Lower lobe of right lung (tissue), 2 donors: ENCODE results near the gene SH3PXD2B. TPM values are rescaled to one million over a fixed set of nuclear protein-coding genes. Genes with fewer than 3 reads are reported as not detected.

Experiments used
- ATAC-seq, 2 donors: fragments of 200-7000 bp; cut with Tn5 transposase; one replicate each; pipeline ENCODE4 v1.9.1; 2020 to 2022; ENCODE audit warnings: mild to moderate bottlenecking in 2 of 2, moderate library complexity in 2 of 2
- DNase-seq: peaks from one replicate; pipeline ENCODE4 v3.0.0-alpha.2; 2020
- H3K27ac ChIP-seq: fragments of 200-600 bp; one replicate; pipeline ENCODE4 v1.8.0; 2022
- H3K27me3 ChIP-seq: fragments of 200-600 bp; one replicate; pipeline ENCODE4 v1.8.0; 2022; ENCODE audit warnings: low read depth
- H3K36me3 ChIP-seq: fragments of 200-600 bp; one replicate; pipeline ENCODE4 v1.8.0; 2022; ENCODE audit warnings: mild to moderate bottlenecking
- H3K4me1 ChIP-seq: fragments of 200-600 bp; one replicate; pipeline ENCODE4 v1.8.0; 2022
- H3K4me3 ChIP-seq: fragments of 200-600 bp; one replicate; pipeline ENCODE4 v1.8.0; 2022; ENCODE audit warnings: mild to moderate bottlenecking
- H3K9me3 ChIP-seq: fragments of 200-600 bp; one replicate; pipeline ENCODE4 v1.8.0; 2022
- intact Hi-C: fragments of 100-400 bp; cut with DNase I; formaldehyde crosslinking; loops from one replicate; pipeline ENCODE4 v1.11.0; 2022
- total RNA-seq: library from RNA; stranded (reverse); fragmentation: NEBNext Ultra II Directional; extraction: Animal tissue kit (Norgen Biotek cat#: 25700); gene quantifications from one replicate; pipeline ENCODE4 v1.2.1, GENCODE V29; 2021
- TF ChIP-seq, protein P1 (sequence below): fragments of 200-600 bp; IDR thresholded peaks from one replicate; pipeline ENCODE4 v1.8.0; 2022; ENCODE audit warnings: antibody characterized with exemption, mild to moderate bottlenecking
- donor health status: DM: no; HTN: yes; CAD: no; lungs with severe emphysema.

Gene SH3PXD2B
- total RNA-seq, 1 donor from 2014 or later = 49.8 TPM

DNA sequence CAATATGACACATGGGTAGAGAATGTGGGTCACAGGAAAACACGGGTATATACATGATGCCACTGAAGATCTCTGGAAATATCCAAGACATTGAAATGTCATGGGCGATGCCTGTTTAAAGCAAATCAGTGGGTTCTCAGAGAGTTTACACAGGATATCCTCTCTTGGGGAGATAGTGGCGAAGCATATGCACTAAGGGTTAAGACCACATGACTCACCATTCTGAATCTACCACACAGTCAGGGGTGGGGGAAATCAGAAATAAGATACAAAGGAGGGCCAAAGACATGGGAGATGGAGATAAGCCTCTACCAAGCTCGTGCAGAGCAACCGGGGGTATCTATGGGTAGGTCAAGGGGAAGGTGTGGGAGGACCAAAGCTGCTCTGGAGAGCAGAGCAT, 58.8 kb downstream of the SH3PXD2B start:
- H3K27ac ChIP-seq = no peak overlapping the region
- H3K4me1 ChIP-seq = no peaks in the 10 kb centered on the region
- no peak for ATAC-seq
- peaks cover 4% of the 10 kb centered on the region for H3K9me3 ChIP-seq
- TF ChIP-seq, protein P1, sequence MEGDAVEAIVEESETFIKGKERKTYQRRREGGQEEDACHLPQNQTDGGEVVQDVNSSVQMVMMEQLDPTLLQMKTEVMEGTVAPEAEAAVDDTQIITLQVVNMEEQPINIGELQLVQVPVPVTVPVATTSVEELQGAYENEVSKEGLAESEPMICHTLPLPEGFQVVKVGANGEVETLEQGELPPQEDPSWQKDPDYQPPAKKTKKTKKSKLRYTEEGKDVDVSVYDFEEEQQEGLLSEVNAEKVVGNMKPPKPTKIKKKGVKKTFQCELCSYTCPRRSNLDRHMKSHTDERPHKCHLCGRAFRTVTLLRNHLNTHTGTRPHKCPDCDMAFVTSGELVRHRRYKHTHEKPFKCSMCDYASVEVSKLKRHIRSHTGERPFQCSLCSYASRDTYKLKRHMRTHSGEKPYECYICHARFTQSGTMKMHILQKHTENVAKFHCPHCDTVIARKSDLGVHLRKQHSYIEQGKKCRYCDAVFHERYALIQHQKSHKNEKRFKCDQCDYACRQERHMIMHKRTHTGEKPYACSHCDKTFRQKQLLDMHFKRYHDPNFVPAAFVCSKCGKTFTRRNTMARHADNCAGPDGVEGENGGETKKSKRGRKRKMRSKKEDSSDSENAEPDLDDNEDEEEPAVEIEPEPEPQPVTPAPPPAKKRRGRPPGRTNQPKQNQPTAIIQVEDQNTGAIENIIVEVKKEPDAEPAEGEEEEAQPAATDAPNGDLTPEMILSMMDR = no peak
- H3K27me3 ChIP-seq = no peaks in the 10 kb centered on the region
- intact Hi-C loops = no loop called here
- H3K4me3 ChIP-seq = no peak overlapping the region
- peaks cover 22% of the 10 kb centered on the region for H3K36me3 ChIP-seq
- no peak for DNase-seq

DNA sequence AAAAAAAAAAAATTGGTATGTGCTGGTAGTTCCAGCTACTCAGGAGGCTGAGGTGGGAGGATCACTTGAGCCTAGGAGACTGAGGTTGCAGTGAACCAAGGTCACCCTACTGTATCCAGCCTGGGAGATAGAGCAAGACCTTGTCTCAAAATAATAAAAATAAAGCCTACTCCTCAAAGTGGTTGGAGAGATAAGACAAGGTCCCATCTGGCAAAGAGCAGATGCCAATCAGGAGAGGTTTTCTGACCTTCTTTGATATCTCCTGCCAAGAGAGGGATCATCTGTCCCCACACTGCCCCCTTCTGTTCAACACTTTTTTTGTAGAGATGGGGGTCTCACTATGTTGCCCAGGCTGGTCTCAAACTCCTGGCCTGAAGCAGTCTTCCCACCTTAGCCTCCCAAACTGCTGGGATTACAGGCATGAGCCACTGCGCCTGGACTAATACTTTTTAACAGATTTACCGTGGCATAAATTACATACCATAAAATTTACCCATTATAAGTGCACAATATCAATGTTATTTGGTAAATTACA, 64.7 kb downstream of the SH3PXD2B start:
- Histone ChIP-seq H3K9me3 (no peaks in the 10 kb centered on the region), H3K27ac (no peak overlapping the region), H3K4me1 (no peaks in the 10 kb centered on the region), H3K36me3 (peaks cover 55% of the 10 kb centered on the region), H3K27me3 (no peaks in the 10 kb centered on the region), H3K4me3 (no peak overlapping the region)
- intact Hi-C loops = no loop called here
- TF ChIP-seq, protein P1 = no peak
- ATAC-seq (no peak), DNase-seq (no peak)

DNA sequence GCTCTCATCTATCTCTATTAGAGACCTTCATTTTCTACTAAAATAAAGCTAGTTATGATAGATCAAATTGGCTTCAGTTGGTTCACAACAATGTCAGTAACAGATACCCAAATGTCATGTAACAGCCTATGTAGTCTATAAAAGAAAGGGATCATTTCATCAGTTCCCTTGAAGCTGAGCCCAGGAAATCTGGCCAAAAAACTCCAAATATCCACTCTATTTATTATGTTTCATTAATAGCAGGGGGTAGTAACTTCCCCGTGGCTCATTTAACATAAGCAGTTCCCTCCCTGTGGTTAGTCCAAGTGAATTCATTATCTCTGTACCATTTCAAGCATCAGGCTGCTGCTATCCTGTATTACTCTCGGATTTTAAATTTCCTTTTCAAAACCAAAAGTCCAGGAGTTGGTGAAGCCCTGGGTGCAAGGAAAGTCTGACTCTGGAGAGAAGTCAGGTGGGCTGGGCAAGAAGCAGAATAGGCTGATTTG, 66.0 kb downstream of the SH3PXD2B start:
- no peak overlapping the region for H3K27ac ChIP-seq
- DNase-seq (no peak), ATAC-seq (no peak)
- no peaks in the 10 kb centered on the region for H3K27me3 ChIP-seq
- H3K4me3 ChIP-seq = no peak overlapping the region
- H3K9me3 ChIP-seq = no peaks in the 10 kb centered on the region
- TF ChIP-seq, protein P1 = no peak
- H3K4me1 ChIP-seq = no peaks in the 10 kb centered on the region
- intact Hi-C loops = no loop called here
- H3K36me3 ChIP-seq = peaks cover 54% of the 10 kb centered on the region

DNA sequence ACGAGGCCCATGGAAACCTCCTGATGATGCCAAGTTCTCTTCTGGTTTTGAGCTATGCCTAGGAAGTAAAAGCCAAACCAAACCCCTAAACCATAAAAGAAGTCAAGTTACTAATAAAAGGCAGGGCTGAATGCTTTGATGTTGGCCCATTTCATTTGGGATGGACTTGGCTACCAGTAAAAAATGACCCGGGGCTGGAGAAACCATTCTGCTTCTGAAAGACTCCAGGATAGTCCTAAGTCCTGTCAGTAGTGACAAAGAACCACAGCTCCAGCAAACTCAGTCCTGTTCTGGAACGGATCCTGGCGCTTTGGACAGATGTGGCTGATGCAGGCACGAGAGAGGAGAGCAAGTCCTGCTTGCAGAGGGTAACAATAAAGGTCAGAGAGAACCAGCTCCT, 68.6 kb downstream of the SH3PXD2B start:
- no peak for DNase-seq
- intact Hi-C loops = no loop called here
- Histone ChIP-seq H3K9me3 (no peaks in the 10 kb centered on the region), H3K36me3 (peaks cover 48% of the 10 kb centered on the region), H3K4me1 (no peaks in the 10 kb centered on the region), H3K4me3 (no peak overlapping the region), H3K27ac (no peak overlapping the region), H3K27me3 (no peaks in the 10 kb centered on the region)
- ATAC-seq = no peak
- TF ChIP-seq, protein P1 = no peak

DNA sequence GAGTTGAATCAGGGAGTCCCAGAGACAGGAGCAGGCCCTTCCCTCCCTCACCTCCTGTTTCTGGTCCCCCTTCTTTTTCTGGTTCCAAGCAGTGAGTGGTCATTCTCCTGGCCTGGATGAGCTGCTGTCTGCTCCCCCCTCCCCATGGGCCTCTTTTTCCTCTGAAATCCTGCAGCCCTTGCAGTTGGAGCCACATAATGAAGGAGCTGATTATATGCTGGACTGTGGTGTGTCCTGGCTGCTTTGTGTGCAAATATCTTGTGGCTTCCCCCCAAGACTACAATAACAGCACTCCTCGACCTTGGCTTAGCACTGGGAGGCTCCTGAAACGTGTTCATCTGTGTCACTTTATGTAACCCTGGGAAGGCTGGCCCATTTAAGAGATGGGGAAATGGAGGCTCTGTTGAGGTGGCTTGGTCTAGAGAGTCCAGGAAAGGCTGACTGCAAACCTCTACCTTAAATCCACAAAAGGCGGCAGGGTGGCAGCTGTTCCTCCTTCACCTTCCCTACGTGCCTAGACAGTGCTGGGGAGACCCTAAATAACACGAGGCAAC, 69.2 kb downstream of the SH3PXD2B start:
- Histone ChIP-seq H3K27ac (no peak overlapping the region), H3K4me1 (no peaks in the 10 kb centered on the region), H3K36me3 (peaks cover 54% of the 10 kb centered on the region), H3K4me3 (no peak overlapping the region), H3K9me3 (no peaks in the 10 kb centered on the region), H3K27me3 (no peaks in the 10 kb centered on the region)
- no peak for DNase-seq
- TF ChIP-seq, protein P1 = no peak
- intact Hi-C loops = no loop called here
- ATAC-seq = no peak
